ENCODE measurements around the gene KRT15.

DNA sequence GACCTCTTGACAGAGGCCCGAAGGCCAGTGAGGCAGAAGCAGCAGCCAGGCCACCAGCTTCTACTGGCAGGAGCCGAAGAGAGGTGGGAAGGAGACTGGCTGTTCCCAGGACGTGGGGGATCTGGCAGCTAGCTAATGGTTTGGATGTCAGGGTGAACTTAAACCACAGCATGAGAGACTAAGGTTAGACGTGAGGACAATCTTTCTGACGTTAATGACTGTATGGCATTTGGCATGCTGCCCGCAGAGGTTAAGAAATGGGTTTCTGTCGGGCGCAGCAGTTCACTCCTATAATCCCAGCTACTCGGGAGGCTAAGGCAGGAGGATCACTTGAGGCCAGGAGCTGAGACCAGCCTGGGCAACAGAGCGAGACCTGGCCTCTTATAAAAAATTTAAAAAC, 7.0 kb downstream of the KRT15 start:
- no peak for TF ChIP-seq POLR2A (IDR thresholded peaks at IDR 0.05; ENCODE audit: low read length)
- no peak for TF ChIP-seq GATA1 (IDR thresholded peaks at IDR 0.05; ENCODE audit: low read depth, low read length)
